ENCODE results near the gene VSTM4.

The VSTM4 gene

DNA sequence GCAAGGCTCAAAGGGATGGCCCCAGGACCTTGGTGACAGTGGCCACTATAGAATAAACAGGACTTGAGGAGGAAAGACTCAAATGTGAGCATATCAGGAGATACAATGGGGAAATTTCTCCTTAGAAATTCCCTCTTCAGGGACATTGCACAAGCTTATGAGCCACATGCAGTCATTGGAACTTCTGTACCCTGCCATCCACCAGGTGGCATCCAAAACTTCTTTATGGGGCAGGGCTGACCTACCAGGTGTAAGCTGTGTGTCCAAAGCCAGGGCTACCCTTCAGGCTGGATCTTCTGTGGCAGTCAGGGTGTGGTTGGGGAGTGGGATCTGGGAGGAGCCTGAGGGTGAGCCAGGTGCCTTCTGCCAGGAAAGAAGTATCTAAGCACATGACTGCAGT lies 139.1 kb downstream of the VSTM4 start:
- TF ChIP-seq TAF1 (IDR thresholded peaks at IDR 0.05; ENCODE audit: low read depth) (no peak), RAD21 (IDR thresholded peaks at IDR 0.05; ENCODE audit: low read depth) (peak; percentile 72), CEBPB (IDR thresholded peaks at IDR 0.05) (no peak)

DNA sequence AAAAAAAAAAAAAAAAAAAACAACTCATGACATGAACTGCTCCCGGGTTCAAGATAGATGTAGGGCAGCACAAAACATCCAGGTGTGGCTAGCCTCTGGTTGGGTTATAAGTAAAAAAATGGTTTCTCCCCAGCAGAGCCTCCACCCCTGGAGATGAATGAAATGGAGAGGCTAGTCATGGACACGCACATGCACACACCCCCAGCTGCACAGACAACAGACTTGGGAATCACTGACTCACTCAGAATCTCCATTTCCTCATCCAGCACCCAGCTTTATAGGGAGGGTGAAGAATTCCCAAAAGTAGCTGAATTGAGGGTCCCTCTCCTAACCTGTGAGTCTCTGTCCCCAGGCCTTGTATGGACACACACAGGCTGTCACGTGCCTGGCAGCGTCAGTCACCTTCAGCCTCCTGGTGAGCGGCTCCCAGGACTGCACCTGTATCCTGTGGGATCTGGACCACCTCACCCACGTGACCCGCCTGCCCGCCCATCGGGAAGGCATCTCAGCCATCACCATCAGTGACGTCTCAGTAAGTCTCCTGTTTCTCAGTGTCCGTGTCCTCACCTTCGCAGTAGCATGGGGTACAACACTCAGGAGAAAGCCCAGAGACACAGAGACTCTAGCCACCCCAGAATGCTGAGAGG lies 140.7 kb downstream of the VSTM4 start:
- TF ChIP-seq NFIC (IDR thresholded peaks at IDR 0.05), result no peak
- TF ChIP-seq, protein P1, sequence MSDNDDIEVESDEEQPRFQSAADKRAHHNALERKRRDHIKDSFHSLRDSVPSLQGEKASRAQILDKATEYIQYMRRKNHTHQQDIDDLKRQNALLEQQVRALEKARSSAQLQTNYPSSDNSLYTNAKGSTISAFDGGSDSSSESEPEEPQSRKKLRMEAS (IDR thresholded peaks at IDR 0.05), result no peak
- TF ChIP-seq TAF1 (IDR thresholded peaks at IDR 0.05; ENCODE audit: low read depth), result no peak
- TF ChIP-seq EGR1 (IDR thresholded peaks at IDR 0.05), result no peak
- TF ChIP-seq FOXM1 (IDR thresholded peaks at IDR 0.05; ENCODE audit: borderline replicate concordance, low read depth), result no peak
- TF ChIP-seq CEBPB (IDR thresholded peaks at IDR 0.05), result no peak
- no peak for TF ChIP-seq TCF12 (IDR thresholded peaks at IDR 0.05; ENCODE audit: low read depth)
- TF ChIP-seq, protein P2, sequence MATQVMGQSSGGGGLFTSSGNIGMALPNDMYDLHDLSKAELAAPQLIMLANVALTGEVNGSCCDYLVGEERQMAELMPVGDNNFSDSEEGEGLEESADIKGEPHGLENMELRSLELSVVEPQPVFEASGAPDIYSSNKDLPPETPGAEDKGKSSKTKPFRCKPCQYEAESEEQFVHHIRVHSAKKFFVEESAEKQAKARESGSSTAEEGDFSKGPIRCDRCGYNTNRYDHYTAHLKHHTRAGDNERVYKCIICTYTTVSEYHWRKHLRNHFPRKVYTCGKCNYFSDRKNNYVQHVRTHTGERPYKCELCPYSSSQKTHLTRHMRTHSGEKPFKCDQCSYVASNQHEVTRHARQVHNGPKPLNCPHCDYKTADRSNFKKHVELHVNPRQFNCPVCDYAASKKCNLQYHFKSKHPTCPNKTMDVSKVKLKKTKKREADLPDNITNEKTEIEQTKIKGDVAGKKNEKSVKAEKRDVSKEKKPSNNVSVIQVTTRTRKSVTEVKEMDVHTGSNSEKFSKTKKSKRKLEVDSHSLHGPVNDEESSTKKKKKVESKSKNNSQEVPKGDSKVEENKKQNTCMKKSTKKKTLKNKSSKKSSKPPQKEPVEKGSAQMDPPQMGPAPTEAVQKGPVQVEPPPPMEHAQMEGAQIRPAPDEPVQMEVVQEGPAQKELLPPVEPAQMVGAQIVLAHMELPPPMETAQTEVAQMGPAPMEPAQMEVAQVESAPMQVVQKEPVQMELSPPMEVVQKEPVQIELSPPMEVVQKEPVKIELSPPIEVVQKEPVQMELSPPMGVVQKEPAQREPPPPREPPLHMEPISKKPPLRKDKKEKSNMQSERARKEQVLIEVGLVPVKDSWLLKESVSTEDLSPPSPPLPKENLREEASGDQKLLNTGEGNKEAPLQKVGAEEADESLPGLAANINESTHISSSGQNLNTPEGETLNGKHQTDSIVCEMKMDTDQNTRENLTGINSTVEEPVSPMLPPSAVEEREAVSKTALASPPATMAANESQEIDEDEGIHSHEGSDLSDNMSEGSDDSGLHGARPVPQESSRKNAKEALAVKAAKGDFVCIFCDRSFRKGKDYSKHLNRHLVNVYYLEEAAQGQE (IDR thresholded peaks at IDR 0.05; ENCODE audit: low read depth), result no peak
- no peak for TF ChIP-seq RAD21 (IDR thresholded peaks at IDR 0.05; ENCODE audit: low read depth)
- no peak for TF ChIP-seq YY1 (IDR thresholded peaks at IDR 0.05; ENCODE audit: low read depth)
- TF ChIP-seq, protein P3, sequence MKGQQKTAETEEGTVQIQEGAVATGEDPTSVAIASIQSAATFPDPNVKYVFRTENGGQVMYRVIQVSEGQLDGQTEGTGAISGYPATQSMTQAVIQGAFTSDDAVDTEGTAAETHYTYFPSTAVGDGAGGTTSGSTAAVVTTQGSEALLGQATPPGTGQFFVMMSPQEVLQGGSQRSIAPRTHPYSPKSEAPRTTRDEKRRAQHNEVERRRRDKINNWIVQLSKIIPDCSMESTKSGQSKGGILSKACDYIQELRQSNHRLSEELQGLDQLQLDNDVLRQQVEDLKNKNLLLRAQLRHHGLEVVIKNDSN (IDR thresholded peaks at IDR 0.05), result no peak
- TF ChIP-seq EP300 (IDR thresholded peaks at IDR 0.05; ENCODE audit: borderline replicate concordance), result no peak
- TF ChIP-seq ZBTB7A (IDR thresholded peaks at IDR 0.05; ENCODE audit: low read depth), result no peak
- TF ChIP-seq TEAD4 (IDR thresholded peaks at IDR 0.05), result no peak
- no peak for TF ChIP-seq CREB1 (IDR thresholded peaks at IDR 0.05; ENCODE audit: low read depth)

DNA sequence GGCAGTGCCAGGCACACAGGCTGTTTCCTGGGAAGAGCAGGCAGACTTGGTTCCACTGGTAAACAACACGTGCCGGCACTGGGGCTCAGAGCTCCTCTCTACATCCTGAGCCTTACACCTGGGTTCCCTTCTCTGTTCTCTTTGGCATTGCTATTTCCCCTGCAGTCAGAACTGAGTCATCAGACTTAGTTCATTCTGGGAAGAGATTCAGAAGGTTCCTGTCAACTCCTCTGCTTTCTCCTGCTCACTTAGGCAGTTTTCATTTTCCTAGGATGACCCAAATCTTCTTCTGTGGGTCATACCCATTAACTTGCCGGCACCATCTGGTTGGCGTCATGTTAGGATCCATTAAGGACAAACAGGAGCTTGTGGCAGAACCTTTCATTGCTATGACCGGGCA lies 142.3 kb downstream of the VSTM4 start:
- TF ChIP-seq, protein P3 (IDR thresholded peaks at IDR 0.05), result no peak
- TF ChIP-seq TCF12 (IDR thresholded peaks at IDR 0.05; ENCODE audit: low read depth) (no peak), ZBTB7A (IDR thresholded peaks at IDR 0.05; ENCODE audit: low read depth) (no peak), CEBPB (IDR thresholded peaks at IDR 0.05) (no peak), EP300 (IDR thresholded peaks at IDR 0.05; ENCODE audit: borderline replicate concordance) (no peak), TAF1 (IDR thresholded peaks at IDR 0.05; ENCODE audit: low read depth) (no peak), CREB1 (IDR thresholded peaks at IDR 0.05; ENCODE audit: low read depth) (no peak)

DNA sequence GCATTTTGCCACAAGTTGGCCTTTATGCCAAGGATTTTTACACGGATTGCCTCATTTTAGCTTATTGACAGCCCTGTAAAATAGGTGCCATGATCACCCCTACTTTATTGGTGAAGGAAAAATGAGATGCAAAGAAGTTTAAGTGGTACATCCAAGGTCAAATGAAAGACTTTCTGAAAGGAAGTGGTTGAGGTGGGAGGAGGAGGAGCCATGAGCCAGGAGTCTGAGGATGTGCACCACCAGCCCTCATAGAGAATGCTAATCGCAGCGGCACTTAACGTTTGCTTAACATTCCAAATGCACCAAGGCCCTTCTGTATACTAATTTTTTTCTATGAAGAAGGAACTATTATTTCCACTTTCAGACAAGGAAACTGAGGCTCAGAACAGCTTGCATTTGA lies 144.7 kb downstream of the VSTM4 start:
- TF ChIP-seq EGR1 (IDR thresholded peaks at IDR 0.05) (no peak), TAF1 (IDR thresholded peaks at IDR 0.05; ENCODE audit: low read depth) (no peak), RAD21 (IDR thresholded peaks at IDR 0.05; ENCODE audit: low read depth) (no peak), TCF12 (IDR thresholded peaks at IDR 0.05; ENCODE audit: low read depth) (no peak), YY1 (IDR thresholded peaks at IDR 0.05; ENCODE audit: low read depth) (no peak)
- TF ChIP-seq, protein P1 (IDR thresholded peaks at IDR 0.05), result no peak

DNA sequence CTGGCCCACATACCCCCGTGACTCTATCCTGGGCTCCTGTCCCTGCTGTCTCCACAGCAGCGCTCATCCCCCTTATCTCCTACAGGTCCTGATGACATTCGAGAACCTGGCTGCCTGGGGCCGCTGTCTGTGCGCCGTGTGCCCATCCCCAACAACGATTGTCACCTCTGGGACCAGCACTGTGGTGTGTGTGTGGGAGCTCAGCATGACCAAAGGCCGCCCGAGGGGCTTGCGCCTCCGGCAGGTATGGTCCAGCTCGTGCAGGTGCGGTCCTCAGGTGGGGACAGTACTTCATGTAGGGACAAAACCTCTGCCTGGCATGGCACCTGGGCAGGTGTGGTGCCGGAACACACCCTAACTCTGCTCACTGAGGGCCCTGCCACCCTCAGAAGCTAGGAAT lies 145.3 kb downstream of the VSTM4 start:
- TF ChIP-seq ZBTB7A (IDR thresholded peaks at IDR 0.05; ENCODE audit: low read depth) (no peak), TEAD4 (IDR thresholded peaks at IDR 0.05) (no peak), EGR1 (IDR thresholded peaks at IDR 0.05) (no peak), TCF12 (IDR thresholded peaks at IDR 0.05; ENCODE audit: low read depth) (no peak), CEBPB (IDR thresholded peaks at IDR 0.05) (no peak), EP300 (IDR thresholded peaks at IDR 0.05; ENCODE audit: borderline replicate concordance) (no peak), RAD21 (IDR thresholded peaks at IDR 0.05; ENCODE audit: low read depth) (no peak), YY1 (IDR thresholded peaks at IDR 0.05; ENCODE audit: low read depth) (no peak), NFIC (IDR thresholded peaks at IDR 0.05) (no peak)
- TF ChIP-seq, protein P3 (IDR thresholded peaks at IDR 0.05), result no peak

DNA sequence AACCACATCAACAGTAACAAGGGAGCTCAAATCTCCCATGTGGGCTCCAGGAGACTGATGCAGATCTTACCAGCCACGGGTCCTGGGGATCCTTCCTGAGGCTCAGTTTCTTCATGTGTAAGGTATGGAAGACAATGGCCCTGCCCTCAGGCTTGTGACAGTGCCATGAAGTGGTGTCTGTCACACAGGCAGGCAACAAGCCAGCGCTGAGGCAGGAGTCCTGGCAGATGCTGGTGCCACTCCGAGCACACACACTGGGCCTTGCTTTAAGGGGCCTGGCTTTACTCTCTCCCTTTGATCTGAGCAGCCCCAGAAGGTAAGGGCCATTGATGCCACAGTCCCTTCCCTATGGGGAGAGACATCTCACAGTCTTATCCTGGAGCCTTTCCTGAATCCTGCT lies 147.3 kb downstream of the VSTM4 start:
- TF ChIP-seq CEBPB (IDR thresholded peaks at IDR 0.05) (no peak), RAD21 (IDR thresholded peaks at IDR 0.05; ENCODE audit: low read depth) (no peak), ZBTB7A (IDR thresholded peaks at IDR 0.05; ENCODE audit: low read depth) (no peak), FOXM1 (IDR thresholded peaks at IDR 0.05; ENCODE audit: borderline replicate concordance, low read depth) (no peak)
- TF ChIP-seq, protein P3 (IDR thresholded peaks at IDR 0.05), result no peak

DNA sequence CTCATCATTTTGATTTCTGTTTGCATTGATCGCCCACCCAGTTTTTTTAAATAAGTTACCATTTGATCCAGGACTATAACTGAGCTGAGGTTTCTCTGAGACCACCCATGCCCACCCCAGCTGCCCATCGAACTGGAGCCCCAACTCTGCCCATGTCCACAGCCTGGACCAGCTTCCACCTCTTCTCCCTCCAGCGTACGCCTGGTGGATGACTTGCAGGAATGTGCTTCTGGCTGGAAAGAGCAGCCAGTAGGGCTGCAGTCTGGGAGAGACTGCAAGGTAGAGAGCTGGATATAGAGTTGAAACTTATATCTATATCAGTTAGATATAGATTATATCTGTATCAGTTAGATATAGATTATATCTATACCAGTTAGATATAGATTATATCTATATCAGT lies 149.9 kb downstream of the VSTM4 start:
- TF ChIP-seq EGR1 (IDR thresholded peaks at IDR 0.05) (no peak), FOXM1 (IDR thresholded peaks at IDR 0.05; ENCODE audit: borderline replicate concordance, low read depth) (no peak), EP300 (IDR thresholded peaks at IDR 0.05; ENCODE audit: borderline replicate concordance) (no peak), TCF12 (IDR thresholded peaks at IDR 0.05; ENCODE audit: low read depth) (no peak), TAF1 (IDR thresholded peaks at IDR 0.05; ENCODE audit: low read depth) (no peak), CREB1 (IDR thresholded peaks at IDR 0.05; ENCODE audit: low read depth) (no peak), TEAD4 (IDR thresholded peaks at IDR 0.05) (no peak), YY1 (IDR thresholded peaks at IDR 0.05; ENCODE audit: low read depth) (no peak), ZBTB7A (IDR thresholded peaks at IDR 0.05; ENCODE audit: low read depth) (no peak), RAD21 (IDR thresholded peaks at IDR 0.05; ENCODE audit: low read depth) (no peak), NFIC (IDR thresholded peaks at IDR 0.05) (no peak), CEBPB (IDR thresholded peaks at IDR 0.05) (no peak)
- TF ChIP-seq, protein P1 (IDR thresholded peaks at IDR 0.05), result no peak
- TF ChIP-seq, protein P2 (IDR thresholded peaks at IDR 0.05; ENCODE audit: low read depth), result no peak
- TF ChIP-seq, protein P3 (IDR thresholded peaks at IDR 0.05), result no peak

Data from Ishikawa (cell line).